Measurements from ENCODE around the gene OSBPL1A.

- TF ChIP-seq CTCF (IDR thresholded peaks at IDR 0.05 in 2 of 3, conservative IDR thresholded peaks at IDR 0.05 in 1 of 3; ENCODE audit: control insufficient read depth in 2 of 3, extremely low read depth in 1 of 3, insufficient read depth in 1 of 3, low read depth in 3 of 3, low read length in 3 of 3), result no peak
- no peak for TF ChIP-seq SRF (IDR thresholded peaks at IDR 0.05; ENCODE audit: low read depth in 2 of 2, low read length in 2 of 2)
- TF ChIP-seq SPI1 (IDR thresholded peaks at IDR 0.05; ENCODE audit: borderline replicate concordance, insufficient read depth, low read depth, low read length), result no peak
- TF ChIP-seq TCF7 (IDR thresholded peaks at IDR 0.05; ENCODE audit: borderline replicate concordance), result no peak
- TF ChIP-seq SP1 (IDR thresholded peaks at IDR 0.05; ENCODE audit: low read depth, low read length), result no peak
- no peak for TF ChIP-seq EZH2 (IDR thresholded peaks at IDR 0.05; ENCODE audit: borderline replicate concordance, control insufficient read depth, low read depth, low read length)
- no peak for TF ChIP-seq CEBPB (IDR thresholded peaks at IDR 0.05; ENCODE audit: borderline replicate concordance in 1 of 2, low read depth in 2 of 2, low read length in 2 of 2)
- no peak for TF ChIP-seq DPF2 (IDR thresholded peaks at IDR 0.05)
- TF ChIP-seq TAF1 (IDR thresholded peaks at IDR 0.05; ENCODE audit: borderline replicate concordance, low read depth, low read length), result no peak
- no peak for TF ChIP-seq POLR2AphosphoS2 (IDR thresholded peaks at IDR 0.05; ENCODE audit: low read depth, low read length)
- TF ChIP-seq HDAC6 (IDR thresholded peaks at IDR 0.05; ENCODE audit: unreplicated experiment), result no peak
- no peak for TF ChIP-seq ZBTB33 (IDR thresholded peaks at IDR 0.05)
- no peak for TF ChIP-seq RAD21 (IDR thresholded peaks at IDR 0.05; ENCODE audit: insufficient read depth, low read depth, low read length)
Observed at GRCh38 chr18:24234850-24235418, 162.7 kb downstream of the OSBPL1A start.
